ENCODE data around the gene CABYR.

The CABYR gene

GRCh38 chr18:24138789-24139616 is at the start of gene CABYR:
CABYR (plus strand) TSS chr18:24139062; CDS start chr18:24143115, 4,053 bp downstream.
- DNase-seq = peak; percentile 72

- DNase-seq = no peak
These were observed 49.8 kb upstream of the CABYR start for GRCh38 chr18:24089076-24089475.

GRCh38 chr18:24089515-24090337 is 49.1 kb upstream of the CABYR start:
- no peak for DNase-seq

- no peak for DNase-seq
These were observed 48.0 kb upstream of the CABYR start for GRCh38 chr18:24090876-24091275.

DNA sequence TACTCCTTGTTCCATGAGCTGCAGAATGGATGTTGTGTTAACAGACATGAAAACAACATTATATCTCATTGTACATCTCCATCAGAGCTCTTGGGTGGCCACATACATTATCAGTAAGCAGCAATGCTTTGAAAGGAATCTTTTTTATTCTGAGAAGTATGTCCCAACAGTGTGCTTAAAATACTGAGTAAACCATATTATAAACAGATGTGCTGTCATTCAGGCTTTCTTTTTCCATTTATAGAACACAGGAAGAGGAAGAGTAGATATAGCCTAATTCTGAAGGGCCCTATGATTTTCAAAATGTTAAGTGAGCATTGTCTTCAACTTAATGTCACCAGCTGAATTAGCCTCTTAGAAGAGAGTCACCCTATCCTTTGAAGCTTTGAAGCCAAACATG is 44.3 kb upstream of the CABYR start:
- no peak for DNase-seq

DNA sequence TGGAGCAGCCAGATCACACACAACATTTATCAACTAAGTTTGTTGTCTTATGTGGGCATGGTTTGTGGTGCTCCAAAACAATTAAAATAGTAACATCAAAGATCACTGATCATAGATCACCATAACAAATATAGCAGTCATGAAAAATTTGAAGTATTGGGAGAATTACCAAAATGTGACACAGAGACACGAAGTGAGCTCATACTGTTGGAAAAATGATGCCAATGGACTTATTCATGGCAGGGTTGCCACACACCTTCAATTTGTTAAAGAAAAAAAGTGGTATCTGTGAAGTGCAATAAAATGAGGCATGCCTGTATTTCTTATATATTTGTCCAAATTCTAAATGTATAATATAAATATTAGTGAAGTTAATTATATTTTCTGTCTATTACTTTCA is 42.9 kb upstream of the CABYR start:
- no peak for DNase-seq

GRCh38 chr18:24103320-24104021 is 35.4 kb upstream of the CABYR start:
- no peak for DNase-seq

GRCh38 chr18:24104486-24104885 is 34.4 kb upstream of the CABYR start:
- DNase-seq = no peak

DNA sequence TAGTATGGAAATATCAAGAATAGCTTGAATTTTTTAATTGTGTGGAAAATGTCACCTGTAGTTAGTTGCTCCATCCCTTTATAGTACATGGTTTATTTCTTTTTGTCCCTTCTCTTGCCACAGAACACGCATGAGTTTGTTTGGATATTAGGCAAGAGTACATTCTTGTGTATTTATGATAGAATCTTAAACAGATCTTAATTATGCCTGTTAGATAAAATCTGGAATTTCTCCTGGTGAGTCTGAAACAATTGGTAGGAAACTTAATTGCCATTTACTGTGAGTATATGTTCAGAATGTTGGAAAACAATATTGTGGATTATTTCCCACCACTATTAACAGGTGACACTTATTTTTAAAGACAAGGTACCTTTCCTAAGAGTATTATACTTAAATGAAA is 30.2 kb upstream of the CABYR start:
- no peak for DNase-seq

- no peak for DNase-seq
These were observed 26.9 kb upstream of the CABYR start for GRCh38 chr18:24111936-24112335.

- DNase-seq = no peak
These were observed 26.4 kb upstream of the CABYR start for GRCh38 chr18:24112464-24112863.

DNA sequence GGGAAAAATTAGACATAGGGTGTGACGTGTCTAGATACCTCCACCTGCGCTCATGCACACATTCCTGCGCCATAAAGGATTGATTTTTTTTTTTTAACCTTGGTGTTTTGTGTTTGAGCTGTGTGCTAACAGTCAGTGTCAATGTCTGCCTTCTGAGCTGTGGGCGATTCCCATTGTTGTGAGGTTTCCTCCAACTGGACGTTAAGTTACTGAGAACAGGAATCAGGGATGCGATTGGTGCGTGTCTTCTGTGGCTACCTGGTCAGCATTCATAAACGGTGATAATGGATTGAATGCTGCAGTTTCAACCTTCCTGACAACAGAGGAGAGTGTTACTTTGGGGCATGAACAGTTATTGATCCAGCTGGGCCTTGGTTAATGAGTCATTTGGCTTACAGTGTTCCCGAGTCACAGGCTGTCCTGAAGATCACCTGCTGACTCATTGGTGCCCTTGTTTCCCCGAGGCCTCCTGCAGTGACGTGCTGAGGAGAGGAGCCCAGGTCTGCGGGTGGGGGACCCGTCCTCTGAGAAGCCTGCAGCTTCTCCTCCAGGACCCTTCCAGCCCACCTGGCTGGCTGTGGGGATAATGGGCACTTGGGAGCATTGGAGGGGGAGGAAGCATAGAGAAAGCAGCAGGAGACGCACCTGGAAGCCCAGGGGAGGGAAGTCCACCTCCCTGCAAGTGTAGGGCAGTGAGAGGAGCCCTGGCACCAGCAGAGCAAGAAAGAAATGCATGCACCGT is 25.8 kb upstream of the CABYR start:
- DNase-seq = no peak

DNA sequence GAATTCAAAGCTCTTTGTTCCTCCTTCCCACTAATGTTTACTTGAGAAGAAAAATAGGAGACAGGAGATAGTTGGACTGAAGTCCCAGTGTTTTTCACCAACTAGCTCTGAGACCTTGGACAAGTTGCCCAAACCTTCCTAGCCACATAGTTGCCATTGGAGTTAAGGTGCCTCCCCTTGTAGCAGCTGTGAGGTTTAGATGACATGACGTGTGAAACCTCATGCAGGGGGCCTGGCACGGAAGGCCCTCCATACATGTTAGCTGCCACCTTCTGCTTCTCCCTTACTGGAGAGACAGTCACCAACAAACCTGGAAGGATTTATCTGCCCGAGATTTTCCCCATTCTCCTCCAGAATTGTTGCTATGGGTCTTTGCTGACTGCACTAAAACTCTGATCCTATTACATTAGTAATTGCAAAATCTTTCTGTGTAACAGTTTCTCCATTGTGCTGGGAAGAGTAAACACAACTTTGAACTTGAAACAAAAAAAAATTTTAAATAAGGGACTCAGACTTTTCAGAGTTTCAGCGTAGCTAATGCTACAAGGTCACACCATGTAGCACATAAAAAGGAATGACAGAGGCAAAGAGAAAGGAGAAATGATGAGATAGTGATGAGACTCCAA is 23.8 kb upstream of the CABYR start:
- no peak for DNase-seq

DNA sequence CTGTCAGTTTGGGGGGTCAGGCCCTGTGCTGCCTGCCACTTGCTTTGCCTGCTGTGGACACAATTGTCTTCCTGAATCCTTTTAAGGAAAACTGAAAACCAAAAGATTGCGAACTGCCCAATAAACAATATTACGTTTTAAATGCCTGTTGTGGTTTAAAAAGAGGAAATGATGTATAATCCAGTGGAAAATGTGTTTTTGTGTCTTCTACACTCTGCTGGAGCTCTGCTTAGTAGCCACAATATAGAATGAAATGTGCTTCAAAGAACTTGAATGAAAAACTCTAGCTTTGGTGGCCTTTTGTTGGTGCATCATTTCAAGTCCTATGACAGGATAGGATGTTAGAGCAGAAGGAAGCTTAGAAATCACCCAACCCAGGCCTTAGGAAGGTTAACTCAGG is 23.2 kb upstream of the CABYR start:
- no peak for DNase-seq

- DNase-seq = peak; percentile 85
These were observed 19.9 kb upstream of the CABYR start for GRCh38 chr18:24118750-24119577.

- DNase-seq = no peak
These were observed 18.2 kb upstream of the CABYR start for GRCh38 chr18:24120676-24121075.

DNA sequence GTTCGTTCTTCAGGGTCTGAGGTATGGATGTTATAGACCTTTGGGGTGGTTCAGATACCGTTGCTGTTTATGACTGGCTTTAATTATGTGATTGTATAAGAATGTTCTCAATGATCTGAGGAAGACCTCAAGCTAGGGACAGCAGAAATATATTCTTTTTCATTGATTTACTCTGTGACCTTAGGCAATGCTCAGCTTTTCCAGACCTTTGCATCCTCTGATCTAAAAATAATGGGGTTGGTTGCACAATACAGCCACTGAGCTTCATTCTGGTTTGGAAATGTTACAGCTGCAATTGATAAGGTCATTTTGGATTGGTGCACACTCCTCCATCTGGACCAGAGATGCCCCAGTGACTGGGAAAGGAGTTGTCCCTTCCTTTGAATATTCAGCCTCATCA is 17.2 kb upstream of the CABYR start:
- no peak for DNase-seq

- DNase-seq = no peak
These were observed 12.5 kb upstream of the CABYR start for GRCh38 chr18:24126155-24126961.

GRCh38 chr18:24127735-24128134 is 11.1 kb upstream of the CABYR start:
- DNase-seq = no peak

DNA sequence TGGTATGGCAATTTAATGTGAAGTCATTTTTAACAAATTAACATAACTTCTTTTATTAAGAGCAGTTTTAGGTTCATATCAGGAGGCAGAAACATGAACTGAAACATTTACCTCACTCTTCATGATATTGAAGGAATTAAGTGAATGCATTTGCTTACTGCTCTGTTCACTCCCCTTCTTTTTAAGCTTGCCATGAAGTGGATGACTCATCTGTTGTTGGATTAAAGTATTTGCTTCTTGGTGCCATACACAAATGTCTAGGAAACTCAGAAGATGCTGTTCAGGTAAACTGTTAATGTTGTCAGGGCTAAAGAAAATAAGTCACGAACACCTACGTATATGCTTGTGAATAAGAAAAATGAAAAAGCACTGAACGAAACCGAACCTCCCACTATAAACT is 10.2 kb upstream of the CABYR start:
- DNase-seq = no peak

DNA sequence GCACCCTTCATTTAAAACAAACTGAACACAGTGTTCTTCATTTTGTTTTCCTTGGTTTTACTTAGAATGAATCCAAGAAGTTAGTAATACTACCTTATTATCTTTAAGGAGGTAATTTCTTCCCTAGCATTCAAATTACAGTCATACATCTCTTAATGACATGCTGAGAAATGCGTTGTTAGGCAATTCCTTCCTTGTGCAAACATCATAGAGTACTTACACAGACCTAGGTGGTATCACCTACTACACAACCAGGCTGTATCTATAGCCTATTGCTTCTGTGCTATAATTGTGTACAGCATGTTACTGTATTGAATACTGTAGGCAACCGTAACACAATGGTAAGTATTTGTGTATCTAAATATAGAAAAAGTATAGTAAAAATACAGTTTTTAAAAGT is 8.4 kb upstream of the CABYR start:
- DNase-seq = no peak
